GM12892 (cell line): ENCODE data around the gene CFAP90.

ENCODE experiments used
- POLR2A ChIP-seq: IDR thresholded peaks from 2 replicates; pipeline ENCODE4 v1.6.1; 2011; ENCODE audit warnings: low read depth, low read length, control low read depth
- TAF1 ChIP-seq: IDR thresholded peaks from 2 replicates; pipeline ENCODE4 v1.6.1; 2011; ENCODE audit warnings: low read depth, mild to moderate bottlenecking, control low read depth, low read length, borderline replicate concordance

DNA sequence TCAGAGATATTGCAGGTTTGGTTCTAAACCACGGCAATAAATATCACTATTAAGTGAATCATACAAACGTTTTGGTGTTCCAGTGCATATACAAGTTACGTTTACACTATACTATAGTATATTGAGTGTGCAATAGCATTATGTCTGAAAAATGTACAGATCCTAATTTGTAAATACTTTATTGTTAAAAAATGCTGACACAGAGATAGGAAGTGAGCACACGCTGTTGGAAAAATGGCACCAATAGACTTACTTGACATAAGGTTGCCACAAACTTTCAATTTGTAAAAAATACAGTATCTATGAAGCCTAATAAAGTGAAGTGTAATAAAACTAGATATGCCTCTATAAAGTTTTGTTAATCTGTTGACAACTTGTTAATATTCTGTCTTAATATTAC lies 16.0 kb downstream of the CFAP90 start:
- TF ChIP-seq POLR2A (no peak), TAF1 (no peak)
